H1 (cell line): ENCODE measurements around the gene HS1BP3. TPM values are rescaled to one million over a fixed set of nuclear protein-coding genes. Genes with fewer than 3 reads are reported as not detected.

ENCODE experiments used
- CTCF ChIA-PET: fragments of 300-600 bp; sonication (Branson Sonifier 250); formaldehyde crosslinking; loops from one replicate; lab custom pipeline; 2021; ENCODE audit not compliant: partially characterized antibody; lab: Charles Lee
- POLR2A ChIA-PET: fragments of 300-600 bp; sonication (Branson Sonifier 250); formaldehyde crosslinking; loops from one replicate; lab custom pipeline; 2021; ENCODE audit warnings: inconsistent platforms; ENCODE audit not compliant: partially characterized antibody; lab: Charles Lee
- DNase-seq, 2 experiments: peaks; one replicate each; pipeline versions ENCODE4 v3.0.0 to v3.0.0-alpha.2; 2010 to 2022; ENCODE audit warnings: low spot score in 2 of 2, low read depth in 1 of 2, mixed read lengths in 1 of 2
- FAIRE-seq: peaks from 2 replicates; lab custom pipeline; 2011; peaks lifted over from hg19 to GRCh38; lab: Jason Lieb, UNC
- H2AFZ ChIP-seq: 2 replicates; pipeline ENCODE4 v1.8.1; 2012; ENCODE audit warnings: low read length, inconsistent platforms
- H2AK5ac ChIP-seq: 2 replicates; pipeline ENCODE4 v1.6.1; 2013; ENCODE audit warnings: low read depth, low read length
- H2BK120ac ChIP-seq: replicated peaks from 2 replicates; pipeline ENCODE3; 2013; ENCODE audit warnings: low read depth, low read length, inconsistent platforms
- H2BK12ac ChIP-seq: 2 replicates; pipeline ENCODE4 v1.6.1; 2013; ENCODE audit warnings: low read depth, low read length
- H2BK15ac ChIP-seq: 2 replicates; pipeline ENCODE4 v1.6.1; 2013; ENCODE audit warnings: low read length
- H2BK20ac ChIP-seq: 2 replicates; pipeline ENCODE4 v1.6.1; 2013; ENCODE audit warnings: low read length
- H2BK5ac ChIP-seq: 2 replicates; pipeline ENCODE4 v1.6.1; 2013; ENCODE audit warnings: low read depth, low read length
- H3K14ac ChIP-seq: 2 replicates; pipeline ENCODE4 v1.6.1; 2013; ENCODE audit warnings: inconsistent platforms; ENCODE audit not compliant: insufficient read length
- H3K18ac ChIP-seq: 2 replicates; pipeline ENCODE4 v1.6.1; 2013; ENCODE audit warnings: low read length; ENCODE audit errors: extremely low read depth
- H3K23ac ChIP-seq: 2 replicates; pipeline ENCODE4 v1.6.1; 2013; ENCODE audit warnings: inconsistent platforms; ENCODE audit not compliant: insufficient read length
- H3K23me2 ChIP-seq: 2 replicates; pipeline ENCODE4 v1.6.1; 2013; ENCODE audit warnings: low read depth, low read length
- H3K27ac ChIP-seq: 2 replicates; pipeline ENCODE4 v1.6.1; 2011; ENCODE audit warnings: low read depth, low read length, inconsistent platforms
- H3K27me3 ChIP-seq, 4 experiments: replicated peaks in 1 of 4; 1 replicate in 1 of 4; 2 replicates in 3 of 4; pipeline versions ENCODE4 v1.6.1 to v1.8.1; 2011 to 2013; ENCODE audit warnings: low read length in 3 of 4, mild to moderate bottlenecking in 3 of 4, inconsistent platforms in 2 of 4, mixed read lengths in 2 of 4, moderate library complexity in 1 of 4; ENCODE audit not compliant: control insufficient read depth in 3 of 4, insufficient read depth in 3 of 4; ENCODE audit errors: extremely low read depth in 1 of 4
- H3K36me3 ChIP-seq, 4 experiments: 2 replicates each; pipeline versions ENCODE4 v1.6.1 to v1.8.1; 2011 to 2013; ENCODE audit warnings: mild to moderate bottlenecking in 4 of 4, low read length in 3 of 4, moderate library complexity in 2 of 4, control low read depth in 1 of 4, inconsistent platforms in 1 of 4; ENCODE audit not compliant: insufficient read depth in 4 of 4, control insufficient read depth in 2 of 4
- H3K4ac ChIP-seq: replicated peaks from 2 replicates; pipeline ENCODE3; 2013; ENCODE audit warnings: low read length, low read depth, mixed read lengths, inconsistent platforms; ENCODE audit not compliant: insufficient read length
- H3K4me1 ChIP-seq, 4 experiments: replicated peaks in 1 of 4; 1 replicate in 1 of 4; 2 replicates in 3 of 4; pipeline versions ENCODE4 v1.6.1 to v1.8.1; 2011 to 2013; ENCODE audit warnings: low read length in 3 of 4, inconsistent platforms in 2 of 4, mixed read lengths in 1 of 4; ENCODE audit not compliant: insufficient read depth in 4 of 4, control insufficient read depth in 3 of 4
- H3K4me2 ChIP-seq, 2 experiments: 2 replicates each; pipeline versions ENCODE4 v1.6.1 to v1.8.1; 2011 to 2013; ENCODE audit warnings: low read depth in 2 of 2, low read length in 2 of 2, control low read depth in 1 of 2, inconsistent platforms in 1 of 2, mild to moderate bottlenecking in 1 of 2; ENCODE audit not compliant: insufficient read depth in 1 of 2
- H3K4me3 ChIP-seq, 4 experiments: fragments of 200-600, 300-600 bp in 1 of 4; sonication (generic), shearing (Covaris generic), sonication (Bioruptor Twin) in 1 of 4; 2 replicates each; pipeline versions ENCODE4 v1.5.1 to v1.8.1; 2011 to 2016; ENCODE audit warnings: low read length in 4 of 4, low read depth in 3 of 4, control low read depth in 2 of 4, inconsistent platforms in 2 of 4, mild to moderate bottlenecking in 2 of 4, mixed read lengths in 1 of 4, moderate library complexity in 1 of 4; ENCODE audit not compliant: insufficient read depth in 2 of 4; ENCODE audit errors: extremely low read depth in 1 of 4
- H3K56ac ChIP-seq: replicated peaks from 2 replicates; pipeline ENCODE3; 2013; ENCODE audit warnings: low read depth, mild to moderate bottlenecking, mixed read lengths, low read length, inconsistent platforms; ENCODE audit not compliant: insufficient read length
- H3K79me1 ChIP-seq: 2 replicates; pipeline ENCODE4 v1.6.1; 2013; ENCODE audit warnings: low read depth, low read length, control low read depth
- H3K79me2 ChIP-seq, 2 experiments: 2 replicates each; pipeline versions ENCODE4 v1.6.1 to v1.8.1; 2012 to 2013; ENCODE audit warnings: low read length in 2 of 2, mild to moderate bottlenecking in 2 of 2, inconsistent platforms in 1 of 2; ENCODE audit not compliant: insufficient read depth in 2 of 2, control insufficient read depth in 1 of 2
- H3K9ac ChIP-seq, 4 experiments: replicated peaks in 1 of 4; 1 replicate in 1 of 4; 2 replicates in 3 of 4; pipeline versions ENCODE4 v1.6.1 to v1.8.1; 2011 to 2013; ENCODE audit warnings: low read depth in 3 of 4, low read length in 3 of 4, control low read depth in 2 of 4, mild to moderate bottlenecking in 2 of 4, moderate library complexity in 2 of 4, inconsistent platforms in 1 of 4; ENCODE audit errors: extremely low read depth in 1 of 4
- H3K9me3 ChIP-seq, 2 experiments: 2 replicates each; pipeline versions ENCODE4 v1.6.1 to v1.8.1; 2012 to 2013; ENCODE audit warnings: mild to moderate bottlenecking in 2 of 2, moderate library complexity in 2 of 2, control low read depth in 1 of 2, inconsistent platforms in 1 of 2, low read depth in 1 of 2, low read length in 1 of 2, mixed read lengths in 1 of 2; ENCODE audit not compliant: insufficient read depth in 2 of 2
- H4K20me1 ChIP-seq, 2 experiments: replicated peaks in 1 of 2; 2 replicates each; pipeline versions ENCODE3 to v1.8.1; 2011 to 2013; ENCODE audit warnings: inconsistent platforms in 2 of 2, low read length in 2 of 2, mild to moderate bottlenecking in 1 of 2; ENCODE audit not compliant: insufficient read depth in 2 of 2, control insufficient read depth in 1 of 2
- H4K5ac ChIP-seq: 2 replicates; pipeline ENCODE4 v1.6.1; 2013; ENCODE audit warnings: low read length, low read depth, mixed read lengths, inconsistent platforms; ENCODE audit not compliant: insufficient read length
- H4K8ac ChIP-seq: 2 replicates; pipeline ENCODE4 v1.8.0; 2013; ENCODE audit warnings: mild to moderate bottlenecking, moderate library complexity, low read length, inconsistent platforms; ENCODE audit not compliant: insufficient read depth; ENCODE audit errors: extremely low read depth
- H4K91ac ChIP-seq: replicated peaks from 2 replicates; pipeline ENCODE3; 2013; ENCODE audit warnings: low read length, mixed read lengths, inconsistent platforms; ENCODE audit not compliant: insufficient read length
- ATF2 ChIP-seq: IDR thresholded peaks from 2 replicates; pipeline ENCODE4 v1.6.1; 2012; ENCODE audit warnings: low read length, inconsistent platforms
- CTBP2 ChIP-seq: IDR thresholded peaks from 2 replicates; pipeline ENCODE4 v1.7.0; 2011; ENCODE audit warnings: borderline replicate concordance, mild to moderate bottlenecking, moderate library complexity, mixed read lengths, low read length; ENCODE audit not compliant: insufficient read depth, insufficient read length
- CTCF ChIP-seq, 3 experiments: IDR thresholded peaks; 1 replicate in 2 of 3; 2 replicates in 1 of 3; pipeline versions ENCODE4 v1.5.1 to v1.6.1; 2011; ENCODE audit warnings: low read length in 3 of 3, mild to moderate bottlenecking in 3 of 3, inconsistent platforms in 2 of 3, low read depth in 1 of 3, moderate library complexity in 1 of 3; ENCODE audit not compliant: insufficient read depth in 1 of 3; ENCODE audit errors: control extremely low read depth in 1 of 3
- RXRA ChIP-seq: IDR thresholded peaks from 2 replicates; pipeline ENCODE4 v1.6.1; 2011; ENCODE audit warnings: low read depth, mild to moderate bottlenecking, low read length, moderate library complexity; ENCODE audit not compliant: insufficient read depth
- SP4 ChIP-seq: IDR thresholded peaks from 2 replicates; pipeline ENCODE4 v1.6.1; 2012; ENCODE audit warnings: low read length, inconsistent platforms
- WGBS, 2 experiments: shearing (Covaris generic) in 1 of 2; methylation state at CpG; one replicate each; pipeline versions ENCODE4 v1.1.6 to v1.1.7; 2013 to 2015; ENCODE audit warnings: low lambda C conversion rate in 2 of 2, mixed read lengths in 2 of 2, inconsistent platforms in 1 of 2, low coverage in 1 of 2, missing lambda C conversion rate in 1 of 2; ENCODE audit not compliant: insufficient replicate concordance in 2 of 2, insufficient coverage in 1 of 2, insufficient read length in 1 of 2; ENCODE audit errors: extremely low coverage in 1 of 2, missing lambda C conversion rate in 1 of 2; 5-methylcytosine and 5-hydroxymethylcytosine counted together
- polyA plus RNA-seq, 7 experiments: library from polyadenylated mRNA; depleted of rRNA in 3 of 7; stranded (reverse) in 5 of 7; unstranded in 2 of 7; fragments of >200 nt in 5 of 7; fragments of 200-250 nt in 2 of 7; gene quantifications; 1 replicate in 5 of 7; 2 replicates in 1 of 7; 4 replicates in 1 of 7; pipeline versions ENCODE4 v1.2.1 to v1.2.3, GENCODE V29; 2011 to 2013; ENCODE audit warnings: missing spikeins in 2 of 7, mixed read lengths in 2 of 7
- total RNA-seq: library from RNA; stranded (reverse); fragmentation: NEBNext Ultra II Directional; extraction: Animal tissue kit (Norgen Biotek cat#: 25700); gene quantifications from 2 replicates; pipeline ENCODE4 v1.2.1, GENCODE V29; 2021
- TF ChIP-seq, protein P1 (sequence below): IDR thresholded peaks from 2 replicates; pipeline ENCODE4 v1.6.1; 2012; ENCODE audit warnings: inconsistent platforms

Gene HS1BP3
- total and polyA plus RNA-seq, 2 of the 8 experiments (the other 6 are each of a cell fraction or from before 2014, with no cell fraction given): 11.1 to 11.3 TPM

DNA sequence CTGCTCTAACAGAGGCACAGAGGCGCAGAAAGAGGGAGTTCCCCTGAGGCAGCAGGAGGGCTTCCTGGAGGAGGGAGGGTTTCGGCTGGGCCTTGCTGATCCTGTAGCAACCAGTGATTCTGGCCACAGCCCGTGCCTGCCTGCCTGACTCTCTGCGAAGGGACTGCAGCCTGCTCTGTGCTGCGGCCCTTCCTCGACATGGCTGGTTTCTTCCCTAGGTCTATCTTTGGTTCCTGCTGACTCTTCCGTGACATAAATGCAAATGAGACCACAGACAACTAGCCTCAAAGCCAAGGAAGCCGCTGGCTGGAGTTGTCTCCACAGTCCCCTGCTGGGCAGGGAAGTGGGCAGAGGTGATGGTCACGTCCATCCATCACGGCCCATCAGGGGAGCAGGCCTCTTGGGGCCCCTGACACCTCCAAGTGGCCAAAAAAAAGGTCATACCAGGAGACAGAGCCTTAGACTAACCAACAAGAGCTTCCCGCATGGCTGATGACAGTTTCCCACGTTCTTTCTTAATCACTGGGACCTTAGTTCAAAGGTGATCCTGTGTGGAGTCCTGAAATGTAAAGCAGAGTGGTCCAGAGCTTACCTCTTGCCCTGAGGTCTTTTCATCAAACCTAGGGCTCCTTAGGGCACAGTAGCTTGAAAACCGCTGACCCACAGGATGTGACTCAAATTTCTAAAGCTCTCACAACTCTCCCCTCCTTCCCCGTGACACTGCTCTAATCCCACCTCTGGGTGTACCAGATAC lies 55.3 kb downstream of the HS1BP3 start:
- H3K23me2 ChIP-seq: no peaks in the 10 kb centered on the region
- H3K4me3 ChIP-seq: no peak overlapping the region
- H3K79me1 ChIP-seq: no peaks in the 10 kb centered on the region
- H4K91ac ChIP-seq: no peak overlapping the region
- H2AK5ac ChIP-seq: no peak overlapping the region
- no peak overlapping the region for H2BK20ac ChIP-seq
- no peak overlapping the region for H3K9ac ChIP-seq
- CTCF ChIA-PET: interaction anchor here (0.6 to 15.2 kb wide), 23 partner anchors 9 to 229 kb away, joined by 3 to 116 read pairs (median 5); no protein-coding TSS in a partner anchor
- DNase-seq (no peak), FAIRE-seq (no peak)
- H3K36me3 ChIP-seq: no peaks in the 10 kb centered on the region
- POLR2A ChIA-PET: interaction anchor here (0.9 to 3.0 kb wide), 5 partner anchors 8 to 149 kb away, joined by 3 to 16 read pairs (median 5); partner anchors contain the start of gene RHOB
- H2BK120ac ChIP-seq: no peak overlapping the region
- H3K4ac ChIP-seq: no peak overlapping the region
- no peak overlapping the region for H4K8ac ChIP-seq
- H3K18ac ChIP-seq: no peak overlapping the region
- H3K27ac ChIP-seq: no peak overlapping the region
- peaks cover 0 to 2% (median 0%) of the 10 kb centered on the region in 4 experiments; a peak in 1 of 7 replicates for H3K27me3 ChIP-seq
- H2BK12ac ChIP-seq: peak overlapping the region; percentile 4; the same call in 1 of the 2 replicates
- H3K4me2 ChIP-seq: peak overlapping the region in 1 of 2 experiments; percentile 7; a peak in 1 of 4 replicates
- H3K9me3 ChIP-seq: no peaks in the 10 kb centered on the region
- no peak overlapping the region for H3K23ac ChIP-seq
- H2AFZ ChIP-seq: no peak overlapping the region
- H3K56ac ChIP-seq: no peak overlapping the region
- H4K20me1 ChIP-seq: no peaks in the 10 kb centered on the region
- no peaks in the 10 kb centered on the region for H3K79me2 ChIP-seq
- WGBS, 2 experiments: 70% methylated on average over 14 of the region's 14 CpGs; no CpG with 5 or more reads in 1 of the 2 experiments
- no peak overlapping the region for H2BK5ac ChIP-seq
- peak overlapping the region; percentile 37; the same call in 1 of the 2 replicates for H2BK15ac ChIP-seq
- peaks cover 4 to 10% (median 5%) of the 10 kb centered on the region in 4 experiments; a peak in 6 of 7 replicates for H3K4me1 ChIP-seq
- no peak overlapping the region for H4K5ac ChIP-seq
- H3K14ac ChIP-seq: no peak overlapping the region
- TF ChIP-seq ATF2 (no peak), SP4 (no peak), RXRA (no peak), CTCF (IDR thresholded peaks at IDR 0.05; ENCODE audit: control extremely low read depth in 1 of 3, insufficient read depth in 1 of 3, low read depth in 1 of 3, low read length in 3 of 3) (no peak), CTBP2 (no peak)
- TF ChIP-seq, protein P1, sequence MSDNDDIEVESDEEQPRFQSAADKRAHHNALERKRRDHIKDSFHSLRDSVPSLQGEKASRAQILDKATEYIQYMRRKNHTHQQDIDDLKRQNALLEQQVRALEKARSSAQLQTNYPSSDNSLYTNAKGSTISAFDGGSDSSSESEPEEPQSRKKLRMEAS: no peak
